Activated CD8-positive, alpha-beta T cell treated with anti-CD3 and anti-CD28 coated beads for 36 hours (primary cell): ENCODE measurements around the gene LYSMD1. TPM values are rescaled to one million over a fixed set of nuclear protein-coding genes. Genes with fewer than 3 reads are reported as not detected.

Experiments used
- ATAC-seq: fragments of 200-7000 bp; cut with Tn5 transposase; one replicate; pipeline ENCODE4 v1.10.0; 2021; ENCODE audit warnings: mild to moderate bottlenecking, moderate library complexity
- CTCF ChIA-PET: fragments of 350-600 bp; sonication (Branson Sonifier 250); formaldehyde crosslinking; loops from one replicate; lab custom pipeline; 2021; ENCODE audit warnings: antibody characterized with exemption; lab: Charles Lee
- POLR2A ChIA-PET: fragments of 350-600 bp; sonication (Branson Sonifier 250); formaldehyde crosslinking; loops from one replicate; lab custom pipeline; 2021; ENCODE audit warnings: antibody characterized with exemption; lab: Charles Lee
- DNase-seq: peaks from one replicate; pipeline ENCODE4 v3.0.0-alpha.2; 2020
- H3K27ac Mint-ChIP-seq: one replicate; pipeline ENCODE4 v1.8.0; 2021; ENCODE audit warnings: mild to moderate bottlenecking, mixed read lengths
- H3K27me3 Mint-ChIP-seq: one replicate; pipeline ENCODE4 v1.8.0; 2021; ENCODE audit warnings: mixed read lengths
- H3K36me3 Mint-ChIP-seq: one replicate; pipeline ENCODE4 v1.8.0; 2021; ENCODE audit warnings: low read depth, mixed read lengths
- H3K4me1 Mint-ChIP-seq: one replicate; pipeline ENCODE4 v1.8.0; 2021; ENCODE audit warnings: low read depth, mixed read lengths
- H3K4me3 Mint-ChIP-seq: one replicate; pipeline ENCODE4 v1.8.0; 2021; ENCODE audit warnings: mild to moderate bottlenecking, moderate library complexity, mixed read lengths
- H3K9me3 Mint-ChIP-seq: one replicate; pipeline ENCODE4 v1.8.0; 2021; ENCODE audit warnings: mixed read lengths
- intact Hi-C: fragments of 100-400 bp; cut with micrococcal nuclease; formaldehyde crosslinking; loops from one replicate; pipeline ENCODE4 v1.10.0; 2022
- total RNA-seq, 2 experiments: library from RNA; stranded (reverse); gene quantifications; one replicate each; pipeline ENCODE4 v1.2.3, GENCODE V29; 2021
- TF ChIP-seq, protein P1 (sequence below): fragments of 200-600 bp; IDR thresholded peaks from one replicate; pipeline ENCODE4 v1.8.0; 2022; ENCODE audit warnings: antibody characterized with exemption, mild to moderate bottlenecking

The LYSMD1 gene
- total RNA-seq, 2 experiments from 2014 or later: 4.5 TPM

GRCh38 chr1:151137789-151138188 is 27.9 kb downstream of the LYSMD1 start:
- no peaks in the 10 kb centered on the region for H3K4me1 Mint-ChIP-seq
- POLR2A ChIA-PET: no interaction called here
- ATAC-seq (no peak), DNase-seq (no peak)
- H3K27me3 Mint-ChIP-seq: no peaks in the 10 kb centered on the region
- H3K4me3 Mint-ChIP-seq: no peak overlapping the region
- TF ChIP-seq, protein P1, sequence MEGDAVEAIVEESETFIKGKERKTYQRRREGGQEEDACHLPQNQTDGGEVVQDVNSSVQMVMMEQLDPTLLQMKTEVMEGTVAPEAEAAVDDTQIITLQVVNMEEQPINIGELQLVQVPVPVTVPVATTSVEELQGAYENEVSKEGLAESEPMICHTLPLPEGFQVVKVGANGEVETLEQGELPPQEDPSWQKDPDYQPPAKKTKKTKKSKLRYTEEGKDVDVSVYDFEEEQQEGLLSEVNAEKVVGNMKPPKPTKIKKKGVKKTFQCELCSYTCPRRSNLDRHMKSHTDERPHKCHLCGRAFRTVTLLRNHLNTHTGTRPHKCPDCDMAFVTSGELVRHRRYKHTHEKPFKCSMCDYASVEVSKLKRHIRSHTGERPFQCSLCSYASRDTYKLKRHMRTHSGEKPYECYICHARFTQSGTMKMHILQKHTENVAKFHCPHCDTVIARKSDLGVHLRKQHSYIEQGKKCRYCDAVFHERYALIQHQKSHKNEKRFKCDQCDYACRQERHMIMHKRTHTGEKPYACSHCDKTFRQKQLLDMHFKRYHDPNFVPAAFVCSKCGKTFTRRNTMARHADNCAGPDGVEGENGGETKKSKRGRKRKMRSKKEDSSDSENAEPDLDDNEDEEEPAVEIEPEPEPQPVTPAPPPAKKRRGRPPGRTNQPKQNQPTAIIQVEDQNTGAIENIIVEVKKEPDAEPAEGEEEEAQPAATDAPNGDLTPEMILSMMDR: no peak
- no peaks in the 10 kb centered on the region for H3K36me3 Mint-ChIP-seq
- intact Hi-C loops: no loop called here
- H3K27ac Mint-ChIP-seq: no peak overlapping the region
- CTCF ChIA-PET: no interaction called here
- H3K9me3 Mint-ChIP-seq: no peaks in the 10 kb centered on the region

DNA sequence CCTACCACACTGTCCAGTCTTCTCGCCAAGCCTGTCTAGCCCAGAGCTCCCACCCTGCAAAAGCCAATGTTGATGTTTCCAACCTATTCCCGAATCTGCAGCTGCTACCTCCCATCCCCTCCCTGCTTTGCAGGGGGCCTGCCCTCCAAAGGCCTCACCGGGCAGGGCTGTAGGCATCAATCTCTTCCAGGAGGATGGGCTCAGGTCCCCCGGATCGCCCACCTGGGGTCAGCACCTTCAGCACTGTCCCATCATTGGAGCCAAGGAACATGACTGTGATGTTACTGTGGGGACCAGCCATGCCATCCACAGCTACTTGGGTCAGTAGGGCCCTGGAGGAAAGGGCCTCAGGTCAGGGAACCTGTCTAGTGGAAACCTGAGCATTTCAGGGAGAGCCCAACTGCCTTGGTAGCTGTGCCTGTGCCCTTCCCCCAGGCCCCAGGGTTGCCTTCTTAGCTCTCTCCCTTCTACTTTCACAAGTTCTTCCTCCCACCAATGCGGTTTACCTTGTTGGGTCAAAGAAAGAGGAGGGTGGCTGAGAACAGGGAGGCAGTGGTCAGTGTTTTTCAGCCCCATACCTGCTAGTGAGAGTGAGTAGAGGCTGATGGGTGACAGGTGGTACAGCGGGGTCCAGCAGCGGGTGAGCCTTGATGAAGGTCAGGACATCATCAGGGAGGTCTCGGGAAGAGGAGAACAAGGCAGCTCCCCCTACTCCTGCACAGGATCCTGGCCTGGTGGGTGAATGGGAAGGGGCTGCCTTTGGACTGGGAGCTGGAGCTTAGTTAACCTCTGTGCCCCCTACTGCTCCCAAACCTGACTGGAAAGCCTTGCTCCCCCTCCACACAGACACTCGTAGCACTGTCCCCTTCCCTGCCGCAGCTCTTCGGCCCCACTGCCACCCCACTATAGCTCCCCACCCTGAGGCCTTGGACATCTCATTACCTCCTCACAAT is 30.0 kb downstream of the LYSMD1 start:
- ChIA-PET POLR2A (interaction anchor here (0.9 to 1.6 kb wide), 4 partner anchors 10 to 54 kb away, joined by 3 to 4 read pairs (median 3); partner anchors contain the start of genes TNFAIP8L2 and VPS72), CTCF (interaction anchor here (0.6 to 2.3 kb wide), 7 partner anchors 10 to 36 kb away, joined by 3 to 7 read pairs (median 4); partner anchors contain the start of genes SEMA6C and TNFAIP8L2)
- H3K4me3 Mint-ChIP-seq: no peak overlapping the region
- intact Hi-C loops: no loop called here
- no peak overlapping the region for H3K27ac Mint-ChIP-seq
- TF ChIP-seq, protein P1: no peak
- H3K27me3 Mint-ChIP-seq: no peaks in the 10 kb centered on the region
- H3K4me1 Mint-ChIP-seq: peaks cover 11% of the 10 kb centered on the region
- H3K9me3 Mint-ChIP-seq: no peaks in the 10 kb centered on the region
- no peak for DNase-seq
- no peak for ATAC-seq
- no peaks in the 10 kb centered on the region for H3K36me3 Mint-ChIP-seq

DNA sequence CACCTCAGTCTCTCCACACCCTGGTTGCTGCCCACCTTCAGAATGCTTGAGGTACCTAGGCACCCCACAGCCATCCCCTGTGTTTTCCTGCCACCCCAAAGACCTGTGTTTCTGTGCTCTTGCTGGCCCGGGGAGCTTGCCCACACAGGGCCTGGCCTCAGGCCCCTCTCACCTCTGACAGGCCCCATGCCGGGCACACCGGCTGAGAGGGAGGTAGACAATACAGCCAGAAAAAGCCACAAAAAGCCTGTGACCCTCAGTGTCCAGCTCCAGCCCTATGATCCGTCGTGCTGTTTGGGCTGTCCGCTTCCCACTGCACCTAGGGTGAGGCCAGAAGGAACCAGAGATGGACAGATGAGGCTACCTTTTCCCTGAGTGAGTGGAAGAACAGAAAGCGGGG is 30.7 kb downstream of the LYSMD1 start:
- H3K9me3 Mint-ChIP-seq: no peaks in the 10 kb centered on the region
- DNase-seq (no peak), ATAC-seq (no peak)
- no peaks in the 10 kb centered on the region for H3K27me3 Mint-ChIP-seq
- POLR2A ChIA-PET: interaction anchor here (0.9 to 1.6 kb wide), 3 partner anchors 11 to 24 kb away, joined by 3 to 4 read pairs (median 3); partner anchors contain the start of gene TNFAIP8L2
- H3K4me3 Mint-ChIP-seq: no peak overlapping the region
- peaks cover 12% of the 10 kb centered on the region for H3K4me1 Mint-ChIP-seq
- CTCF ChIA-PET: interaction anchor here (1.1 to 2.3 kb wide), 4 partner anchors 11 to 35 kb away, joined by 4 to 7 read pairs (median 6); partner anchors contain the start of genes SEMA6C and TNFAIP8L2
- no peak overlapping the region for H3K27ac Mint-ChIP-seq
- TF ChIP-seq, protein P1: no peak
- H3K36me3 Mint-ChIP-seq: no peaks in the 10 kb centered on the region
- intact Hi-C loops: no loop called here

DNA sequence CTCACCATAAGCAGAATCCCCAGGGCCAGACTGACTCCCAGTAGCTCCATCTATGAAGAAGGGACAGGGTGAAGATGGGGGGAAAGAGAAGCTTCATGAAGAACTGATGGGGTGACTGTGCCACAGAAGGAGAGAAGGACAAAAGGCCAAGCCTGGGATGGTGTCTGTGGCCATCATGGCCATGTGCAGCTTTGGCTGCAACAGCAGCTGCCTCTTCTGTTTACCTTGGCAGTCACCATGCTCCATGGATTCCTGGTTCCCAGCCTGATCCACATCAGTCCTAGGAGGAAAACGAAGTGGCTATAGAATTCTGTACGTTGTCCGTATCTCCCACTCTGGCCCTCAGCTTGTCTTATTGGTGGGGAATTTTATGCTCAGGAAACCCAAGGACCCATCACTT is 31.3 kb downstream of the LYSMD1 start:
- H3K27me3 Mint-ChIP-seq: no peaks in the 10 kb centered on the region
- ATAC-seq: no peak
- ChIA-PET POLR2A (interaction anchor here (0.7 to 1.0 kb wide), 3 partner anchors 11 to 37 kb away, joined by 3 read pairs; no protein-coding TSS in a partner anchor), CTCF (interaction anchor here (0.7 to 2.3 kb wide), 5 partner anchors 8 to 35 kb away, joined by 3 to 7 read pairs (median 4); partner anchors contain the start of genes SEMA6C and TNFAIP8L2)
- DNase-seq: no peak
- H3K4me3 Mint-ChIP-seq: no peak overlapping the region
- H3K9me3 Mint-ChIP-seq: no peaks in the 10 kb centered on the region
- intact Hi-C loops: no loop called here
- H3K27ac Mint-ChIP-seq: no peak overlapping the region
- TF ChIP-seq, protein P1: no peak
- H3K36me3 Mint-ChIP-seq: no peaks in the 10 kb centered on the region
- peaks cover 12% of the 10 kb centered on the region for H3K4me1 Mint-ChIP-seq
